AG04450 (cell line): Measurements from ENCODE around the gene ZCCHC8. TPM values are rescaled to one million over a fixed set of nuclear protein-coding genes. Genes with fewer than 3 reads are reported as not detected.
"Not testable (repeated sequence)": the region's sequence is repeated elsewhere in the genome, so short reads cannot be mapped to it uniquely, and the experiment has no call there.

ENCODE experiments used
- CTCF ChIA-PET: fragments of 300-600, 350-600 bp; formaldehyde crosslinking; extraction: SDS; loops from one replicate; lab custom pipeline; 2022; ENCODE audit warnings: antibody characterized with exemption, inconsistent platforms; lab: Charles Lee
- POLR2A ChIA-PET: fragments of 350-600 bp; formaldehyde crosslinking; extraction: SDS; loops from one replicate; lab custom pipeline; 2021; ENCODE audit warnings: antibody characterized with exemption, inconsistent platforms; lab: Yijun Ruan, JAX
- DNase-seq: peaks from one replicate; pipeline ENCODE4 v3.0.0-alpha.2; 2011; ENCODE audit warnings: low read depth, low spot score
- H3K27ac ChIP-seq: one replicate; pipeline ENCODE4 v1.5.1; 2012; ENCODE audit warnings: low read depth, low read length, control low read depth
- H3K27me3 ChIP-seq: one replicate; pipeline ENCODE4 v1.6.0; 2012; ENCODE audit warnings: low read length; ENCODE audit not compliant: control insufficient read depth, insufficient read depth
- H3K4me3 ChIP-seq: 2 replicates; pipeline ENCODE4 v1.5.1; 2011; ENCODE audit warnings: mild to moderate bottlenecking, low read depth, low read length, control low read depth
- H3K9me3 ChIP-seq: 2 replicates; pipeline ENCODE4 v1.5.1; 2012; ENCODE audit warnings: low read length; ENCODE audit not compliant: control insufficient read depth, insufficient read depth
- CTCF ChIP-seq: IDR thresholded peaks from 2 replicates; pipeline ENCODE4 v1.5.1; 2011; ENCODE audit warnings: low read depth, low read length, control low read depth, inconsistent platforms
- polyA plus RNA-seq: library from polyadenylated mRNA; depleted of rRNA; stranded (reverse); fragments of >200 nt; gene quantifications from 2 replicates; pipeline ENCODE4 v1.2.3, GENCODE V29; 2011

Gene ZCCHC8
- polyA plus RNA-seq, 1 experiment = 16.6 TPM

GRCh38 chr12:122454739-122455138 lies 46.0 kb downstream of the ZCCHC8 start:
- Histone ChIP-seq H3K4me3 (no peak overlapping the region), H3K27ac (no peak overlapping the region), H3K27me3 (no peaks in the 10 kb centered on the region), H3K9me3 (no peaks in the 10 kb centered on the region)
- CTCF ChIA-PET = interaction anchor here (0.8 kb wide), 1 partner anchor 16 kb away, joined by 5 read pairs; no protein-coding TSS in a partner anchor
- TF ChIP-seq CTCF = no peak
- POLR2A ChIA-PET = interaction anchor here (0.9 kb wide), 1 partner anchor 55 kb away, joined by 3 read pairs; no protein-coding TSS in a partner anchor
- no peak for DNase-seq

- no peaks in the 10 kb centered on the region for H3K9me3 ChIP-seq
- no peak for TF ChIP-seq CTCF
- ChIA-PET POLR2A (interaction anchor here (0.9 kb wide), 1 partner anchor 54 kb away, joined by 3 read pairs; no protein-coding TSS in a partner anchor), CTCF (interaction anchor here (0.8 kb wide), 1 partner anchor 16 kb away, joined by 5 read pairs; no protein-coding TSS in a partner anchor)
- no peak overlapping the region for H3K27ac ChIP-seq
- H3K4me3 ChIP-seq = no peak overlapping the region
- no peak for DNase-seq
- H3K27me3 ChIP-seq = no peaks in the 10 kb centered on the region
Measured at GRCh38 chr12:122454250-122454721, 46.4 kb downstream of the ZCCHC8 start.

- Histone ChIP-seq H3K27me3 (no peaks in the 10 kb centered on the region), H3K4me3 (no peak overlapping the region), H3K9me3 (no peaks in the 10 kb centered on the region), H3K27ac (no peak overlapping the region)
- CTCF ChIA-PET = no interaction called here
- POLR2A ChIA-PET = no interaction called here
- no peak for DNase-seq
- no peak for TF ChIP-seq CTCF
Measured at GRCh38 chr12:122452701-122453285, 47.9 kb downstream of the ZCCHC8 start.

DNA sequence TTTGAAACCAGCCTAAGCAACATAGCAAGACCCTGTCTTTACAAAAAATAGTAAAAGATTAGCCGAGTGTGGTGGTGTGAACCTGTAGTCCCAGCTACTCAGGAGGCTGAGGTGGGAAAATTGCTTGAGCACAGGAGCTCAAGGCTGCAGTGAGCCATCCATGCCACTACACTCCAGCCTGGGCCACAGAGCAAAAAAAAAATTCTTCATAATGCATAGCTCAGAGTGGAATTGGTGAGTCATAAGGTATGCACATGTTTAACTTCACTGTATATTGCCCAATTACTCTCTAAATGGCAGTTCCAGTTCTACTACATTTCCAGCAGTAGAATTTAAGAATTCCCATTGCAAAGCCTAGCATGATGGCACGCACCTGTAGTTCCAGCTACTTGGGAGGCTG lies 51.4 kb downstream of the ZCCHC8 start:
- peak; percentile 81 for DNase-seq
- Histone ChIP-seq H3K27me3 (no peaks in the 10 kb centered on the region), H3K27ac (peak overlapping the region; percentile 47), H3K4me3 (no peak overlapping the region), H3K9me3 (no peaks in the 10 kb centered on the region)
- ChIA-PET POLR2A (interaction anchor here (0.6 to 1.2 kb wide), 6 partner anchors 9 to 664 kb away, joined by 3 to 18 read pairs (median 4); partner anchors contain the start of gene CLIP1), CTCF (interaction anchor here (0.6 to 2.8 kb wide), 6 partner anchors 22 to 255 kb away, joined by 3 to 14 read pairs (median 4); no protein-coding TSS in a partner anchor)
- 0 out of 2 replicates have a peak, but pooled peaks have one; percentile 8 for TF ChIP-seq CTCF

GRCh38 chr12:122447825-122448224 lies 52.9 kb downstream of the ZCCHC8 start:
- H3K27me3 ChIP-seq, H3K27ac ChIP-seq, H3K9me3 ChIP-seq, DNase-seq, H3K4me3 ChIP-seq, POLR2A ChIA-PET: not testable (repeated sequence)
- CTCF ChIA-PET = interaction anchor here (0.8 to 2.8 kb wide), 3 partner anchors 20 to 48 kb away, joined by 4 to 14 read pairs (median 6); no protein-coding TSS in a partner anchor

DNA sequence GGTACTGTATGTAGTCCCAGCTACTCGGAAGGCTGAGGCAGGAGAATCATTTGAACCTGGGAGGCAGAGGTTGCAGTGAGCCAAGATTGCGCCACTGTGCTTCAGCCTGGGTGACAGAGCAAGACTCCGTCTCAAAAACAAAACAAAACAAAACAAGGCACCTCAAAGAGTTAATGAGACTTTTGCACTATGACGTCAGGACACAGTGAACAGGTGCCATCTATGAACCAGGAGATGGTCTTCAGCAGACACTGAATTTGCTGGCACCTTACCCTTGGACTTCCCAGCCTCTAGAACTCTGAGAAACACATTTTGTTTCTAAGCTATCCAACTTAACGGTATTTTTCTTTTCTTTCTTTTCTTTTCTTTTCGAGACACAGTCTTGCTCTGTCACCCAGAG lies 54.3 kb downstream of the ZCCHC8 start:
- DNase-seq, H3K27ac ChIP-seq: not testable (repeated sequence)
- CTCF ChIA-PET = interaction anchor here (1.3 kb wide), 1 partner anchor 25 kb away, joined by 5 read pairs; no protein-coding TSS in a partner anchor

DNA sequence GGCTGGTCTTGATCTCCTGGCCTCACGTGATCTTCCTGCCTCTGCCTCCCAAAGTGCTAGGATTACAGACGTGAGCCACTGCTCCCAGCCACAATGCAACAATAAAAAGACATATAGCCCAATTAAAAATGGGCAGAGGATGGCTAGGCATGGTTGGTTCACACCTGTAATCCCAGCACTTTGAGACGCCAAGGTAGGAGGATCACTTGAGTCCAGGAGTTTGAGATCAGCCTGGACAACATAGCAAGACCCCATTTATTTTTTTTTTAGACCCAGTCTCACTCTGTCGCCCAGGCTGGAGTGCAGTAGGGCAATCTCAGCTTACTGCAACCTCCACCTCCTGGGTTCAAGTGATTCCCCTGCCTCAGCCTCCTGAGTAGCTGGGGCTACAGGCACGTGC lies 56.7 kb downstream of the ZCCHC8 start:
- H3K27me3 ChIP-seq, H3K4me3 ChIP-seq, DNase-seq, POLR2A ChIA-PET, H3K27ac ChIP-seq, H3K9me3 ChIP-seq: not testable (repeated sequence)
- CTCF ChIA-PET = interaction anchor here (1.0 kb wide), 1 partner anchor 88 kb away, joined by 7 read pairs; no protein-coding TSS in a partner anchor

More for the DNA sequence above, 54.3 kb downstream of the ZCCHC8 start:
- H3K9me3 ChIP-seq, H3K4me3 ChIP-seq, H3K27me3 ChIP-seq, POLR2A ChIA-PET: not testable (repeated sequence)

DNA sequence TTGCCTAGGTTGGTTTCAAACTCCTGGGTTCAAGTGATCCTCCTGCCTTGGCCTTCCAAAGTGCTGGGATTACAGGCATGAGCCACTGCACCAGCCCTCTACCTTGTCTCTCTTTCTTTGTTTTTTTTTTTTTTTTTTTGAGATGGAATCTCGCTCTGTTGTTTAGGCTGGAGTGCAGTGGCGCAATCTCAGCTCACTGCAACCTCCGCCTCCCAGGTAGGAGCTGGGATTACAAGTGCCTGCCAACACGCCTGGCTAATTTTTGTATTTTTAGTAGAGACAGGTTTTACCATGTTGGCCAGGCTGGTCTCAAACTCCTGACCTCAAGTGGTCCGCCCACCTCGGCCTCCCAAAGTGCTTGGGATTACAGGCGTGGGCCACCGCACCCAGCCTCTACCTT lies 61.9 kb downstream of the ZCCHC8 start:
- H3K9me3 ChIP-seq, POLR2A ChIA-PET, DNase-seq, H3K27me3 ChIP-seq, H3K27ac ChIP-seq, H3K4me3 ChIP-seq: not testable (repeated sequence)
- CTCF ChIA-PET = interaction anchor here (0.7 to 1.1 kb wide), 3 partner anchors 18 to 39 kb away, joined by 3 to 4 read pairs (median 3); no protein-coding TSS in a partner anchor
